GM19035 (cell line): ENCODE data around the gene CTDSPL.
A peak's percentile ranks its signal among the peaks of the same experiment; 100 is the strongest.
"Not testable (repeated sequence)": the region's sequence is repeated elsewhere in the genome, so short reads cannot be mapped to it uniquely, and the experiment has no call there.

ENCODE experiments used
- ATAC-seq: cut with Tn5 transposase; IDR thresholded peaks from one replicate; pipeline ENCODE4 v1.9.1; 2021; ENCODE audit not compliant: unreplicated experiment

CTDSPL gene

DNA sequence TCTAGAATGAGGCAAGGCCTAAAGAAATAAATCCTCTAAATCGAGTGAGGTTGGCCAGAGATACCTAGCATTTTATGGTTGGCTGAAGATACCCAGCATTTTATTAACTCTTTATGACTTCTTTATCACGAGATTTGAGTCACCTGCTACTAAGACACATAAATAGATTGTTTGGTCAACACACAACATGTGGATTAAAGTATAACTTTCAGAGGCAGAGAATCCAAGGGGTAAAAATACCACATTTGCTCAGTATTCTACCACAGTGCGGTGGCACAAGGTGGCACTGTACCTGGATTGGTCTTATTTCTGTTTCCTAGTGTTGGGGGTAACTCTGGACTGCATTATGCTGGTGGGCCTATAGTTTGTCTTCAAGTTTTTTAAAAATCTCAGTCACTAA lies 102.0 kb downstream of the CTDSPL start:
- ATAC-seq, result no peak

DNA sequence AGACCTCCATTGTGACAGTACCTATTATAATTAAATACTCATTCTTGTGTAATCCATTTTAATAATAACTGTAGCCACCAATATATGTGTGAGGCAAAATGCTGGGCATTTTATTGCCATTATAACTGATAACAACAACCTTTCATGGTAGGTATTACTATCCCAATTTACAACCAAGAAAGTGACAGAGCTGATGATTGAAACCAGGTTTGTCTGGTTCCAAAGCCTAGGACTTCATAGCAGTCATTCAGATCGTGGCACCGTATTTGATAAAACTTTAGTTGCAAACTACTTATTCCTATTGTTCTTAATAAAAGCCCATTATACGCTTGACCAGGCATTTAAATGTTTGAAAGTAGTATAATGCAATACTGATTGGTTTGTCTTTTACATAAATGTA lies 102.5 kb downstream of the CTDSPL start:
- no peak for ATAC-seq

DNA sequence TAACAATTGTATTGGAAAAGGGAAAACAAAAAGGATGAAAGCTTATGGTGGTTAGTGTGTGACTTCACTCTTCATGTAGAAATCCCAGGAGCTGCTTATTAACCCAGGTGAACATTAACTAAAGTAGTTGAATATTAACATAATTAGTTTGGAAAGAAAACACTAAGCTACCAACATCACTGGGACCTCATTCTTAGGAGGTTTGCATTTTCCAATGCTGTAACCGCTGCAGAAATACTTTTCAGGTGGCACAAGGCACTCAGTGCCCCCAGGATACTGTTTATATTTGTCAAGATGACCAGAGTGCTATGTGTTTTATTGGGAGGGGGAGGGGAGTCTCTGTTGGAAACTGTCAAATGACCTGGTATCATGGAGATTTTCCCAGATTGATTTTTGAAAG lies 103.0 kb downstream of the CTDSPL start:
- no peak for ATAC-seq

DNA sequence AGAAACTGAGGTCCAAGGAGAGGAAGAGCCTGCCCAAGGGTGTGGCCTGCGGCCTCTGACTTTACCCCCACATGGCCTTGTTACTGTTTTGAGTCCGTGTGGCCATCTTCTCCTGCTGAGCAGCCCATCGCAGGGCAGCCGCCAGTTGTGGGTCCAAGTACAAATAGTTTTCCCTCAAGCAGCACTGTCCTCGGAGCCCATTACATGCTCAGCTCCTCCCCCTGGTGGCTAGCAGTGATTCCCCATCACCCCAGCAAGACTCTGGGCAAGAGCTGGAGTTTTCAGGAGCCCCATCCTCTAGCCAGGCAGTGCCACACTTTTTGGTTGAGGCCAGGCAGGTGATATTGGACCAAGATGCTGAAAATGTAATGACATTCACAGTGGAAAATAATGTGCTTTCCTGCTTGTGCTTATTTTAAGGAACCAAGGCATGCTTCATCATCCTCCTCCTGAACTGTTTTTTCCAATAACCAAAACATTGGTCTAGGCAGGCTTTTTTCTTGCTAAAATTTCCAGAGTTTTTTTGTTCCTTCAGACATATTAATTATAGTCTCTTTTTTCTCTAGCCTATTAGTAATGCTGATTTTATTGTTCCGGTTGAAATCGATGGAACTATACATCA lies 105.7 kb downstream of the CTDSPL start:
- peak; percentile 88 for ATAC-seq

DNA sequence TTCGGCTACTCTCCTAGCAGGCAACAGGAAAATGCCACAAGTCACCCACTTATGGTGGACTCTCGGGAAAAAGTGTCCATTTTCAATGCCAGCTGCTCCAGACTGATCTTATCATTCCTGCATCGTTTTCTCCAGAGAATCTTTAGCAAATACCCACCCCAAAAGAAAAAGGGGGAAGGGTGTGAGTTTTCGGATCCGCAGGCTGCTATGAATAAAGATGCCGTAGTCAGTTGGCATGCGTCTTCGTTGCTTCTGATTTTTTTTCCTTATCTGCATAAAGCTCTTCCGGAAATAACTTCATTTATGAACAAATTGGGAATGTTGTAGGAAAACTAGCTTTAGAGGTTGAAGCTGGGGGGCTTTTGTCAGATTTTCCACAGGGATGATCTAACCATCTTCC lies 106.5 kb downstream of the CTDSPL start:
- ATAC-seq, result no peak

DNA sequence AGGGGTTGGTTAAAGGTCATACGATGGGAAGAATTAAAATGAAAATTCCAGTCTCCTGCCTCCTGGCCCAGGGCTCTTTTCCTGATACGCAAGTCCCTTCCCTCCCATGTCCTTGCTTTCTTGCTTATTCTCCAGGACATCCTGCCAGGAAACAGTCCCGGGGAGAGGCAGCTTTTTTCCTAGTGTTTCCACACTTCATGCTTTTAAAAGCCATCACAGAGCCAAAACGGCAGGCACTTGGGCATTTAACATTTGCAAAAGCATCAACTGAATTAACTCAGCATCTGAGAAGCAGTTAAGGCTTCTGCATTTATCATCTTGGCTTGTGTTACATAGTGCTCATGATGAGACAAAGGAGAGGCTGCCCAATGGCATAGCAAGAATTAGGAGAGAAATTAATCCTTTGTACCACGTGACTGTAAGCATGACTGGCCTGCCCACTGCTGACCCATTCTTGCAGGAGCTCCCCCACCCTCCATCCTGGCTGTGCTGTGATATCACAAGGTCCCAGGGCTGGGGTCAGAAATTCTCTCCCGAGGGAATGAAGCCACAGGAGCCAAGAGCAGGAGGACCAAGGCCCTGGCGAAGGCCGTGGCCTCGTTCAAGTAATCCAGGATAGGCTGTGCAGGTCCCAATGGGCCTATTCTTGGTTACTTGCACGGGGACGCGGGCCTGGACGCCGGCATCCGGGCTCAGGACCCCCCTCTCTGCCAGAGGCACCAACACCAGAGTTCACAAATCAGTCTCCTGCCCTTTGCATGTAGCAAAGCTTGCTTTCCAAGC lies 107.3 kb downstream of the CTDSPL start:
- ATAC-seq, result no peak

DNA sequence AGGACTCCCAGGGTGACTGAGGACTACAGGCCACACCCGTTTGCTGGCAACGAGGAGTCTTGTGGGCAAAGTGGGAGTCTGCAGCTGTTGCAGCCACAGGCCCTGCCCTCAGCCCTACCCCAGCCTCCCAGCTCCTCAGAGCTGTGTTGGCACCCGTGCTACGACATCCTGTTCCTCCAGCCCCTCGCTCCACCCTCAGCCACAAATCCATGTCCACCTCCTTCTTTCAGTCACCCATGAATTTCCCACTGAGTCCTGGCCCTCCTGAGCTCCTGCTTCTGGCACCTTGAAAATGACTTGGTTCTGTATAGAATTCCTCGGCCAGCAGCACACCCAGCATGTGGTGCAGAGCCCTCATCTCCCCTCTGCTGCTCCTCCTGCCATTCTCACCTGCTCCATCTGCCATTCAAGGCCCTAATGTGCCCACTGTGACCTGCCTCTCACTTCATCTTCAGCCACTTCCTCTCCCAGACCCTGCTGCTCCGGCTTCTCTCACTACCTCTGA lies 108.0 kb downstream of the CTDSPL start:
- no peak for ATAC-seq

DNA sequence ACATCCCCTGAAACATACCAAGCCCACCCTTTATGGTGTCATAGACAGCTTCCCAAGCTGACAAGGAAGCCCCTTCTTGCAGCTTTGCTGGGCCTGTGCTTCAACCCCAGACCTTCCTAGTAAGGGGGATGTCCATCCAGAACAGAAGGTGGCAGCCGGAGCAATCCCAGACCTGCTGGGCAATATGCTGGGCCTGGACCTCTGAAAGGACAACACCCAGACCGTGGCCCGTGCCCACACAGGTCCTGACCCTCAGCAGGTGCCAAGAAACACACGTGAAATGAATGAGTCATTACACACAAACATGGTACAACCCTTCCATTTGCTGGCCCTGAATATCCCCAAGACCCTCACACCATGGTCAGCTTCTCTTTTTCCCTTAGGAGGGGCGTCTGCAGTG lies 109.1 kb downstream of the CTDSPL start:
- ATAC-seq, result no peak

DNA sequence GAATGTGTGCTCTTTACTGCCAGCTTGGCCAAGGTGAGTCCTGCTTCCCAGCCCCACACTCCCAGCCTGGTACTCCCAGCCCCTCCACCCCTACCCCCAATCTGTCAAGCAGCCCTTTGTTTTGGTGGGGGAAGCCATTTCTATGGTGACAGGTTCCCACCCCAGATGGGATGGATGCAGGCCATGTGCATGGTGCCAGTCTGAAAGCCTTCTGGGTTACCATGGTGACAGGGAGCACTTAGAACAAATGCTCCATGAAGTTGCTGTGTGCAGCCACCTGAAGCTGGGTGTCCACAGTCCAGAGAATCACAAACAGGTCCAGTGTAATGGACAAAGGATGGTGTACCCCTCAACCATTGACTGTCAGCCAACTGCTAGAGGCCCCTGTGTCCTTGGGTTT lies 109.8 kb downstream of the CTDSPL start:
- ATAC-seq, result no peak

DNA sequence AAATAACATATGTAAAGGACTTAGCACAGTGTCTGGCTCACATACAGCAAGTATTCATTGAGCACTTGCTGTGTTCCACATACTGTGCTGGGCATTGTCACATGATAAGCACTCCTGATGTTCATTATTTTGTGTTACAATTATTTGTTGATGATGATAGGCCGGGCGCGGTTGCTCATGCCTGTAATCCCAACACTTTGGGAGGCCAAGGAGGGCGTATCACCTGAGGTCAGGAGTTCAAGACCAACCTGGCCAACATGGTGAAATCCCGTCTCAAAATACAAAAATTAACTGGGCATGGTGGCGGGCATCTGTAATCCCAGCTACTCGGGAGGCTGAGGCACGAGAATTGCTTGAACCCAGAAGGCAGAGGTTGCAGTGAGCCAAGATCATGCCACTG lies 110.4 kb downstream of the CTDSPL start:
- ATAC-seq, result not testable (repeated sequence)

DNA sequence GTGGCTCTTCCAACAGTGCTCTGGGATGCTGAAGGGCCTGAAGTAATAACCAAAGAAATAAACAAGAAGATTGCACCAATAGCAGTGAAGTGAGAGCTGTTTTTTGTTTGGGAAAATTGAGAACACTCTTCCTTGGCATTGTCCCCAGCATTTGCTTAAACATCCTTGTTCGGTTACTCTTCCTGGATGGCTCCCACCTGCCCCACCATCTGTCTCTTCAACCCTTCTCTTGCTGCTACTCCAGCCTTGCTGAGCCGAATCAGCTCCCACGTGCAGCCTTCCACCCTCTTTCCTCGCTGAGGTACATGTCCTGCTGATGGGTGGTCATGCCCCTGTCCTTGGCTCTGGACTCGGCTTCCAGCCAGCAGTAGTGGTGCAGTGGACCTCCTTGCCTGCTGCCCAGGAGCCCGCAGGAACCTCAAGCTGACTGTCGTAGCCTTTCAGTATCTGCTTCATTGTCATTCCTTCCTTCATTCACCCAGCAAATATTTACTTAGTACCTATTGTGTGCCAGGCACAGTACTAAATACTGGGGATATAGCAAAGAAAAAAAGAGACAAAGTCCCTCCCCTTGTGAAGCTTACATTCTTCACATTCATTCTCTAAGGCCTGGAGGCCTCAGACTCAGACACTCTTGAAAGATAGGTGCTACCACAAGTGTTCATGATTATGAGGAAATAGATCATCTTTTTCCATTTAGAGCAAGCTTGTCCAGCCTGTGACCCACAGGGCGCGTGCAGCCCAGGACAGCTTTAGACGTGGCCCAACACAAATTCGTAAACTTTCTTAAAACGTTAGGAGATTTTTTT lies 111.8 kb downstream of the CTDSPL start:
- ATAC-seq, result no peak

DNA sequence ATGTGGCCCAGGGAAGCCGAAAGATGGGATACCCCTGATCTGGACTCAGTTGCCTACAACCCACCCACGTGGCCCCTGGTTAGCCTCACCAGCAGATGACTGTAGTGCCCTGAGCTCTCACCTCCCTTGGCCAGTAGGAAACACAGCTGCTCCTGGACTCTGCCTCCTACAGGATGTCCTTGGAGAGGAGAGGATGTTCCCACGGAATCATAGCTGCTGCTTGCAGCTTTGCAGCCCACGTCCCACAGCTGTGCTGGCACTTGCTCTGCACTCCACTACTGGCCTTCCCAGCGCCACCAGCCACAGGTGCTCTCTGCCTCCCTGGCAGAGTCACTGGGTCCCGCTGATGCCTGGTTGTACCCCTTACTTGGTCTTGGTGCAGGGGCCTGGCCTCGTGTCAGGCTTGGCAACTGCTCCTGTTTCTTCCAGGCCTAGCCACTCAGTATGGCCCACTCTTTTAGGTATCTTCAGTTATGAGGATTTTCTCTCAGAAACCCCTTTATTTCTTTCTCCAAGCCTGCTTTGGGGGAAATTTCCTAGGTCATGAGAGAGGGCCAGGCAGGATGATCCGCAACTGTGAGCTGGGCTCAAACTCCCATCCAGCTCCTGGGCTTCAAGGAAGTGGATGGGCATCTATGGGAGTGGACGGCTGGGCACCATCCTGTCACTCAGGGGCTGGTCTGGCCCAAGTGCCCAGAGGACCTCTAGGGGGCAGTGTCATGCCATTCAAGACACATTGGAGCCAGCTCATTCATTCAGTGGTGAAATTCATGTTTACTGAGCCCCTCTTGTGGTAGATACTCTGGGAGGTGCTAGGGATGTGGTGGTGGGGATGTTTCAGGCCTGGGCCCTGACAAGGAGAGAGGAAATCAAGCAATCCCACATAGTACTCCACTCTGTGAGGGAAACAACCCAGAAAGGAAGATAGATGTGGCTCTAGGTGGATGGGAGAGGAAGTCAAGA lies 112.7 kb downstream of the CTDSPL start:
- peak; percentile 84 for ATAC-seq

DNA sequence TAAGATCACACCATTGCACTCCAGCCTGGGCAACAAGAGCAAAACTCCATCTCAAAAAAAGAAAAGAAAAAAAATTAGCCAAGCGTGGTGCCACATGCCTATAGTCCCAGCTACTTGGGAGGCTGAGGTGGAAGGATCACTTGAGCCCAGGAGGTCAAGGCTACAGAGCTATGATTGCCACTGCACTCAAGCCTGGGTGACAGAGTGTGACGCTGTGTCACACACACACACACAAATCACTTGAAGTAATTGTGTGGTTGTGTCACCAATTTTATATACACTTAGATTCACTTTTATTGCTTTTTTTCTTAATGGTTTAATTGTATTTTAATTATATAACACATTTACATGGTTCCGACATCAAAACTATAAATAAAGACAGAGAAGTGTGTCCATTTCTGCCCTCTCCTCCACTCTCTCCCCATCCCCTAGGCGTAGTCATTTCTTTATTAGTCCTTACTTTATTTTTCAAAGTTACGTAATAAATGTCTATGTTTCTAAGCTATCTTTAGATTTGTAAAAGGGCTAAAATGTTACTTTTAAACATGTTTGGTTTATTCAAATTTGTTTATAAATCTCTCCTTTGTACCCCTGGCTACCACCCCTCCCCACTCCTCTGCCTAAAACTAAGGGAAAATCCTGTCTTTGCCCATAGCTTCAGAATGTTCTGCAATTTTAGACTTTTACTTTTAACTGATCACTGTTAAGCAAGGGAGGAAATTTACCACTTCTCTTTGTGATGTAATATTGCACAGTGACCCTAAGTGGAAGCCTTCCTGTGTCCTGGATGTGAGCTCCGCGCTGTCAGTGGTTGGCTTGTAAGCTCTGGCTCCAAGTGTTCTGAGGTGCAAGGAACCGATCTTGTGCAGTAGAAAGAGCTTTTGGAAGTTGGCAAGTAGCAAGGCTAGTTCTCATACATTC lies 118.1 kb downstream of the CTDSPL start:
- no peak for ATAC-seq

DNA sequence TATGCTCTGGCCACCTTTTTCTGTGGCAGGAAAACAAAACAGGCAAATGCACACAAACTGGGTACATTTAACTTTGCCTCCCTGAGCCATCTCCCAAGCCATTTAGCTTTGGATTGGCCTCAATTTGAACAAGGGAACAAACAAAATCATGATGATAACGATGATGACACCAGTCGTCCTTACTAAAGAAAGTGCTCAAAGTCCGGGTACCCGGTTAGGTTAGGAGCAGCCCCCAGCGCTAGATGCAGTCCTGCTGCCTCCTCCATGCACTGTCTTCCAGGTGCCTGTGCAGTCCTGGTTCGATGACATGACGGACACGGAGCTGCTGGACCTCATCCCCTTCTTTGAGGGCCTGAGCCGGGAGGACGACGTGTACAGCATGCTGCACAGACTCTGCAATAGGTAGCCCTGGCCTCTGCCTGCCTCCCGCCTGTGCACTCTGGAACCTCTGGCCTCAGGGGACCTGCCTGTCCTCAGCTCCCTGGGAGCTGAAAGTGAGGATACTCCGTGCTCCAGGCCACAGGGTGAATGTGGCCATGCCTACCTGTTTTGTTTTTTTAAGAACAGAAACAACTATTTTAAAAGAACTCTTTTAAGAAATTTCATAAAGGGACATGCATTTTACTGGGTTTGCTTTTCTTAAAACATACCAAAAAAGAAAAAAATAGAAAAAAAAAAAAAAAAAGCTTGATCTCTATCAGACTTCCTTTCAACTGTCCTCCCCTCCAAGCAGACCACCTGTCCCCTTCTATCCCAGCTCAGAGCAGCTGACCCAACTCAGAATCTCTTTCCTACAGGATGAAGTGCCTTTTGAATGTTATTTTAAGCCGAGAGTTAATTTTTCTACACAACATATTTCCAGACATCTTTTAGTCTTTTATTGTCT lies 119.0 kb downstream of the CTDSPL start:
- no peak for ATAC-seq

DNA sequence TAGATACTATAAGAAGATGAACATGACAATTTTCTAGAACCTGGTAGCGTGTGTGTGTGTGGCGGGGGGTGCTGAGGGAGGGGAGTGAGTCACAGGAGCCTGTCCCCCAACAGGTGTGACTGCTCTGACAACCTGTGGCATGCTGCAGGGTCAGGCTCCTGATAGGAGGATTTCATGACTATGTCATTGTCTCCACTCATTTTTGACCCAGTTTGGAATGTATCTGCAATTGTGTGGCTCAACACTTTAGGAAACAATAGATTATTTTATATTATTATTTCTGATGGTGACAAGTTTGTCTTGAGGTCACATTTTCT lies 119.6 kb downstream of the CTDSPL start:
- no peak for ATAC-seq

DNA sequence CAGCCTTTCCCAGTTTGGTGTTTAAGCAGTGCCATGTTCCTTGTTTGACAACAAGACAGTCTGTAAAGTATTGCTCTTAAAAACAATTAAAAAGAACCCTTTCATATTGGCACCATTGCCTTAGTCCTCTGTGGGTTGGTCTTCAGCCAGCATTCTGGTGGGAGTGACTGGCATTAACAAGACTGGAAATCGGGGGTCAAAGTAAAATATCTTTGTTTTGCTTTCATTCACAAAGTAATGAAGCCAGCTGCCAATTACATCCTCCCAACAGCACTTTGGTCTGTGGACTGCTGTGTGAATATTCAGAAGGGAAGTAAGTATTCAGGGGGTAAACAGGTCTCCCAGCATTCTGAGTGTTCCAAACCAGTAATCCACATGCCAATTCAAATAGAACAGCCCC lies 120.7 kb downstream of the CTDSPL start:
- ATAC-seq, result no peak

DNA sequence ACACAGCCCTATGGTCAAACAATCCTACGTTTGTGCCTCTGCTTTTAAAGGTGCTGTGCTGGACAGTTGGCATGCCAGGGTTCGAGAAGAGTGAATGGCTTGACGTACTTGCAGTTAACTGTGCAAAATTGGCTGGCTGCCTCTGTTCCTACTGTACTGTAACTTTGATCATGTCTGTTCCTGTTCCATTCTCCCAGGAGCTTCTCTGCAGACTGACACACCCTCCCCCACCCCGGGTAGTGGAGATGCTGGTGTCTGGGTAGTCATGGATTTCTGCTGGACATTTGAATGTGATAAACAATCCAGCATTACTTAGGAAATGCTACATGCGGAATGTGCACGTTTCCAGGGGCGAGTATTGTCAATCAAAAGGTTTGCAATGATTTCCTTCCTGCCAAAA lies 122.4 kb downstream of the CTDSPL start:
- ATAC-seq, result no peak

DNA sequence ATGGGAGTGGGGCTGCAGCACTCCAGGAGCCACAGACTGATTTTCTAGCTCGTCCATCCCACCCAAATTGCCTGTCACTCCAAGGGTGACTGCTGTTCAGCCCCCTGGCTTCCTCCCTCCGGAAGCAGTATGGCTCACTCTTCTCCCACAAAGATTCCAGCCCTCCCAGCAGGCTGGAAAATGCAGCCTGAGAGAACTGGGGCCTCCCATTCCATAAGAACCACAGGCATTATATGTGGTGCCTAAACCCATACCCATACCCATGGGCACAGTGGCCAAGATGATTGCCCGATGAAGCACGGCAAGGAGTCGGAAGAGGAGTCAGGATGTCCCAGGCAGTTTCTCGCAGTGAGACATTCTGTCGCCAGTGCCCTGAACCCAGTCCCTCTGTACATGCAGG lies 122.9 kb downstream of the CTDSPL start:
- ATAC-seq, result no peak
